Measurements from ENCODE around the gene LRRC10.
"Not testable (repeated sequence)": the region's sequence is repeated elsewhere in the genome, so short reads cannot be mapped to it uniquely, and the experiment has no call there.

GRCh38 chr12:69603556-69603955, 7.2 kb downstream of the LRRC10 start:
- TF ChIP-seq POLR2A (IDR thresholded peaks at IDR 0.05); POLR2AphosphoS5 (IDR thresholded peaks at IDR 0.05); EP300 (IDR thresholded peaks at IDR 0.05; ENCODE audit: low read depth): not testable (repeated sequence)
- TF ChIP-seq, protein P1, sequence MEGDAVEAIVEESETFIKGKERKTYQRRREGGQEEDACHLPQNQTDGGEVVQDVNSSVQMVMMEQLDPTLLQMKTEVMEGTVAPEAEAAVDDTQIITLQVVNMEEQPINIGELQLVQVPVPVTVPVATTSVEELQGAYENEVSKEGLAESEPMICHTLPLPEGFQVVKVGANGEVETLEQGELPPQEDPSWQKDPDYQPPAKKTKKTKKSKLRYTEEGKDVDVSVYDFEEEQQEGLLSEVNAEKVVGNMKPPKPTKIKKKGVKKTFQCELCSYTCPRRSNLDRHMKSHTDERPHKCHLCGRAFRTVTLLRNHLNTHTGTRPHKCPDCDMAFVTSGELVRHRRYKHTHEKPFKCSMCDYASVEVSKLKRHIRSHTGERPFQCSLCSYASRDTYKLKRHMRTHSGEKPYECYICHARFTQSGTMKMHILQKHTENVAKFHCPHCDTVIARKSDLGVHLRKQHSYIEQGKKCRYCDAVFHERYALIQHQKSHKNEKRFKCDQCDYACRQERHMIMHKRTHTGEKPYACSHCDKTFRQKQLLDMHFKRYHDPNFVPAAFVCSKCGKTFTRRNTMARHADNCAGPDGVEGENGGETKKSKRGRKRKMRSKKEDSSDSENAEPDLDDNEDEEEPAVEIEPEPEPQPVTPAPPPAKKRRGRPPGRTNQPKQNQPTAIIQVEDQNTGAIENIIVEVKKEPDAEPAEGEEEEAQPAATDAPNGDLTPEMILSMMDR (IDR thresholded peaks at IDR 0.05), result not testable (repeated sequence)
